PFSK-1 (cell line): ENCODE measurements around the gene SART3.

Experiments
- FOXP2 ChIP-seq: optimal IDR thresholded peaks from 2 replicates; pipeline ENCODE3; 2011; ENCODE audit warnings: borderline replicate concordance, control low read depth, inconsistent platforms; ENCODE audit not compliant: insufficient read depth; ENCODE audit errors: extremely low read length, extremely low read depth
- POLR2AphosphoS5 ChIP-seq: IDR thresholded peaks from 2 replicates; pipeline ENCODE4 v1.6.1; 2012; ENCODE audit warnings: low read depth, mild to moderate bottlenecking, control low read depth, low read length, moderate library complexity
- REST ChIP-seq, 2 experiments: IDR thresholded peaks; 2 replicates each; pipeline versions ENCODE4 v1.6.1 to v1.8.0; 2011 to 2012; ENCODE audit warnings: low read depth in 2 of 2, low read length in 2 of 2, control low read depth in 1 of 2, inconsistent platforms in 1 of 2, mild to moderate bottlenecking in 1 of 2, moderate library complexity in 1 of 2; ENCODE audit not compliant: insufficient read depth in 1 of 2
- SIN3A ChIP-seq: IDR thresholded peaks from 2 replicates; pipeline ENCODE4 v1.6.1; 2012; ENCODE audit warnings: mild to moderate bottlenecking, low read length, moderate library complexity, borderline replicate concordance; ENCODE audit not compliant: insufficient read depth
- TAF1 ChIP-seq: IDR thresholded peaks from 2 replicates; pipeline ENCODE4 v1.6.1; 2012; ENCODE audit warnings: low read length, control low read depth, borderline replicate concordance; ENCODE audit not compliant: insufficient read depth

The SART3 gene

GRCh38 chr12:108517288-108518100 lies 43.5 kb downstream of the SART3 start:
- TF ChIP-seq FOXP2, result no peak
- TF ChIP-seq REST (IDR thresholded peaks at IDR 0.05; ENCODE audit: insufficient read depth in 1 of 2, low read depth in 2 of 2, low read length in 2 of 2), result no peak
- no peak for TF ChIP-seq SIN3A
- no peak for TF ChIP-seq POLR2AphosphoS5

GRCh38 chr12:108516511-108517275 lies 44.3 kb downstream of the SART3 start:
- TF ChIP-seq FOXP2 (no peak), POLR2AphosphoS5 (no peak), REST (IDR thresholded peaks at IDR 0.05; ENCODE audit: insufficient read depth in 1 of 2, low read depth in 2 of 2, low read length in 2 of 2) (no peak), SIN3A (no peak), TAF1 (no peak)

- TF ChIP-seq FOXP2 (no peak), POLR2AphosphoS5 (no peak), REST (IDR thresholded peaks at IDR 0.05; ENCODE audit: insufficient read depth in 1 of 2, low read depth in 2 of 2, low read length in 2 of 2) (no peak), SIN3A (no peak), TAF1 (no peak)
Observed at GRCh38 chr12:108515916-108516315, 45.1 kb downstream of the SART3 start.

GRCh38 chr12:108514973-108515814 lies 45.8 kb downstream of the SART3 start, which contains the start of gene FICD:
Gene FICD (plus strand): TSS chr12:108515277. CDS start chr12:108516973, 1,696 bp downstream.
- TF ChIP-seq POLR2AphosphoS5, result peak; percentile 77
- peak; percentile 56; the same call in 1 of the 2 replicates for TF ChIP-seq TAF1
- 0 out of 2 replicates have a peak, but pooled peaks have one; percentile 56 for TF ChIP-seq SIN3A
- TF ChIP-seq FOXP2, result peak; percentile 96
- no peak for TF ChIP-seq REST (IDR thresholded peaks at IDR 0.05; ENCODE audit: insufficient read depth in 1 of 2, low read depth in 2 of 2, low read length in 2 of 2)
